HG03439 (cell line): ENCODE measurements around the gene RABIF.

Experiments used
- ATAC-seq: cut with Tn5 transposase; IDR thresholded peaks from one replicate; pipeline ENCODE4 v1.9.1; 2021; ENCODE audit warnings: mild to moderate bottlenecking, moderate library complexity; ENCODE audit not compliant: unreplicated experiment

RABIF gene

DNA sequence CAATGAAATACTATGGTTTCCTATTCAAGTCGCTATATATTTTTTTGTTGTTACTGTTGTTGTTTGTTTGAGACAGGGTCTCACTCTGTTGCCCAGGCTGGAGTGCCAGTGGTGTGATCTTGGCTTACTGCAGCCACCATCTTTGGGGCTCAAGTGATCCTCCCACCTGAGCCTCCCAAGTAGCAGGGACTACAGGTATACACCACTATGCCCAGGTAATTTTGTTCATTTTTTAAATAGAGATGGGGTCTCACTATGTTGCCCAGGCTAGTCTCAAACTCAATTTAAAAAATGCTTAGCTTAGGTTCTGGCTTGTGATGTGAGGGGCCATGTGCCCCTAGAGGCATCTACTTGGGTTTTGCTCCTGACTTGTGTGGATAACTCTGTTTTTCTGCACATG is 9.8 kb downstream of the RABIF start:
- no peak for ATAC-seq

DNA sequence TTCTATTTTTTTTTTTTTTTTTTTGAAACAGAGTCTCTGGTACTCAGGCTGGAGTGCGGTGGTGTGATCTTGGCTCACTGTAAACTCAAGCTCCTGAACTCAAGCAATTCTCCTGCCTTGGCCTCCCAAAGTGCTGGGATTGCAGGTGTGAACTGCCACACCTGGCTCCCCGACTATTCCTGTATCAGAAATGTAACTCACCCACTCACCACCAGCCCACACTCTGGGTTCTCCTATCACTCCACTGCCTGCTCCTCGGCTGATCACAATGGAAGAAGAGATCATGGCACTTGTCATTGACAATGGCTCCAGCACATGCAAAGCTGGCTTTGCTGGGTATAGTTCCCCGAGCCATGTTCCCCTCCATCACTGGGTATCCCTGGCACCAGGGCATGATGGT is 15.9 kb downstream of the RABIF start:
- ATAC-seq = no peak

DNA sequence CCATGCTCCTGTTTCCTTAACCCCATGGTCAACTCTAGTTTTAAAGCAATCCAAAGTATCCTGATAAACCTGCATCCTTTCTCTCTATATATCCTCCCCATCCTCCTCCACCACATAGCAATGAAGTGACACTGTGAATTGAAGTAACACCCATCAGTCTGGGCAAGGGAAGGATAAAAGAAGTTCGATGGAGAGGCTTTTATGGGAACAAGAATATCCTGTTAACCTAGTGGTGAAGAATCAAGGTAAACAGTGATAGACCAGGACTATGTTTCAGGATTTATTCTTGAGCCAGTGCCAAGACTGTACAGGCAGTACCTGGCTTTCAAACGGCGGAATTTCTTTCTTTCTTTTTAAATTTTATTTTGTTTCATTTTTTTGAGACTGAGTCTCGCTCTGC is 17.6 kb downstream of the RABIF start:
- ATAC-seq = no peak

DNA sequence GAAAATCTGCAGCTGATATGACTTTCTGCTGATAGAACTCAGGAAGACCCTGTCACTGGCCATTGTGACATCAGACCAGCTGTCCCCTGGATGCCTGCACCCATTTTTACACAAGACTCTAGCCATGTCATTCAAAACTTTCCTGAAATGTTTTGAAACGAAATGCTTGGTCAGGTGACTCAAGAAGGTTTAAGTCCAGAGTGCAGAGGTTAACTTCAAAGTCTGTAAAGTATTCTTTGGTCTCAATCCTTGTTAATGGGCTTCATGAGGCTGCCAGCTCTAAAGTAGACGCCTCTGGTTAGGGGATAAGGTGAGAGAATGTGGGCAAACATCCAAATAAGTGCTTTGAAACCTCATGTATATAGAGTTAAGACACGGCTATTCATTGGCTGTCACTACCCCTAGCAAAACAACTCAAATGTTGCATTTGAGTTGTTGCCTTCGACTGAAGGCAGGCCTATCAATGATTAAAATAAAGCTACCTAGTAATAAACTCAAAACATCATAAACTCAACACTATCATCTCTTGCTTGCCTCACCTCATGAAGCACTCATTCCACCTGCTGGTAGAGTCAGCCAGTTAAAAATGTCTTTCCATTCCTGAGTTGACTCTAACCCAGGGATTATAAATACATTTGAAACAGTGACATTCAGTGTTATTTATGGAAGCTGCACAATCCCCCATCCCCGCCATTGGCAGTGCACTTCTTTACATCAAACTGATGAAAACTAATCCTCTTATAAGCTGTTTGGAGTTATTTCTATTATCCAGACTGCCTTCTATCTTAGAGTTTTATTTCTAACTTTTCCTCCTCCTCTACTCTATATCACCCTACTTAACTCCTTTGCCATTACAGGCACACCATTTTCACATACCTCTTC is 26.0 kb downstream of the RABIF start:
- ATAC-seq = no peak

DNA sequence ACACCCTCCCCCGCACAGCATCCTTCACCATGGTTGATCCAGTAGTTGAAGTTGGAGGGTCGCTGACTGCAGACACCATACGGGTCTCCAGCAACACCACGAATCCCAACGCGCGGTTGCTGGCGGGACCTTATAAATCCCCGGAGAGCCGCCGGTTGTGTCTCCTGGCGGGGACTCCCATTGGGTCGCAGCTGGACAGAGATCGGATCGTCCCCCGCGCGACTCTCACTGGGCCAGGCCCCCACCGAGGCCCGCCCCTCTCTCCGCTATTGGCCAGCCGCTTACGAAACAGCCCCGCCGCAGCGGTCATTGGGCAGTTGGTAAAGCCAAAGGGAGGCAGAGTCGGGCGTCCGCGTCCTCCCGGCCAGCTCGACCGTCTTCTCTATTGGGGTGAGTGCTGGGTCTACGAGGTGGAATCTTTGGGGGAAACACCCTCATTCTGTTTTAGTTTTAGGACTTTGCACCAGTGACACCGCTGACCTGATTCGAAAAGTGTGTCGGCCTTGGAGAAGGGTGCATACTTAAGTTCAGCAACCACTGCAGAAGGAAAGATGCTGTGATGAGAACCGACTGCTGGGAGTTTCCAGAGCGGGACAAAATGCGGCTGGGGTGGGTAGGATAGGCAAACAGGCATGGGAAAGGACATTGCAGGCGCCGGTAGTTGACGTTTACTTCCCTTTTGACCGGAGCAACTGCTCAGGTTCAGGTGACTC is 27.4 kb downstream of the RABIF start:
- peak; percentile 72 for ATAC-seq

DNA sequence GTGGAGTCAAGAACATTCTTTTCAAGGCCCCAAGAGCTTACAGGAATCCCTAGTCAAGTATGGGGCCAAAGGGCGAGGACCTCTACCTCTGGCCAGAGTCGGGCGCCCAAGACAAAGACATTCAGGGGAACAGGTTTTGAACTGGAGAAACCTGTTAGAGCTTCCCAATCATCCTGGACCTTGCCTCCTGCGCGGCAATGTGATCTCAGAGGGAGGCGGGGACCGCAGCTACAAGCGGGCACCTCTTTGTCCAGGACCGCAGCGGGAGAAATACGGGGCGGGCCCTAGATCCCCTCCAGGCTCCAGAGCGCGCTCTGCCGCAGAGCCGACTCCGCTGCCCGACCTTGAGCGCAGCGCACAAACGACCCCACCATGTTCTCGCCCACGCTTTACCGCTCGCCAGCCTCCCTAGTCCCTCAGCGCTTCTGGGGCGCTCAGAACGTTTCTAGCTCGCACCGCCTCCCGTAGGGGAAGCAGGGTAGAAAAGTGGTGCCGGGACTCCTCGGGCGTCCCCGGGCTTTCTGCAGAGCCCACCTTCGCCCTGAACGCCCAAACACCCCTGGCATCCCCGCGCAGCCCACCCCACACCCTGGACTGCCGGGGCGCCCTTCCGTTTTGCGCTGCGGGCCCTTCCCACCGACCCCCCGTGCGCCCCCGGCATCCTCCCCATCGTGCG is 28.1 kb downstream of the RABIF start:
- ATAC-seq = peak; percentile 28

DNA sequence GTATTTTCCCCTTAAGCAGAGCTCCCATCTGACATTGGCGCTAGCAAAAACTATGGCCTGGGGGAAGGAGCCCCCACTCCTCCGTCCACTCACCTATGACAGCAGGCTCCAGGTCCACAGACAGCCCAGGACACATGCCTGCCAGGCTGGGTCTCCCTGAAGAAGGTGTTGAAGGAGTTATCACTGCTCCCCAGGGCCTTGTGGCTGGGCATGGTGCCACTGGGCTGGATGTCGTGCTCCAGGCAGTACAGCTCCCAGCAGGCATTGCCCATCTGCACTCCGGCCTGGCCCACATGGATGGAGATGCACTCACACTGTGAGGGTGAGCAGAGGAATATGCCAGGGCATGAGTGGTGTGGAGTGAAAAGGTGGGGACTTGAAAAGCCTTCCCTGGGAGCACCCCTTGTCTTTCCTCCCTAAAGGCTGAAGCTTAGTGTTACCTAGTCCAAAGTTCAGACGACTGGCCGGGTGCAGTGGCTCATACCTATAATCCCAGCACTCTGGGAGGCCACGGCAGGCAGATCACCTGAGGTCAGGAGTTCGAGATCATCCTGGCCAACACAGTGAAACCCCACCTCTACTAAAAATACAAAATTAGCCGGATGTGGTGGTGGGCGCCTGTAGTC is 30.0 kb downstream of the RABIF start:
- no peak for ATAC-seq

DNA sequence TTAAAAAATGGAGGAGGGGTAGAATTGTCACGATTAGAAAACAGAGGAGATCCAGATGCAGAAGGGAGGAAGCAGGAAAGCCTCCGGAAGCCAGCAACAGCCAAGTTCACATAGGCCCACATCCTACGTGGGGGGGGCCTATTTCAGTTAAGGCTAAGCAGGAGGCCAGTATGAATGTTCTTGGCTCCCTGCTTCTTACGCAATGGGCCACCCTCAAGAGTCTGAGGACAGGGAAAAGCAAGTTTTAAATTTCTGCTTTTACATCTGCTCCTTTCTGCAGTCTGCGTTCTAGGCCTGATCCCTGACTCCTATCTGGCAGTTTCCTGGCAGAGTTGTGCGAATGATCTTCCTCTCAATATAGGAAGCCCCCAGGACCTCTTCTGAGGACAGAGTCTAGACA is 30.6 kb downstream of the RABIF start:
- ATAC-seq = no peak

DNA sequence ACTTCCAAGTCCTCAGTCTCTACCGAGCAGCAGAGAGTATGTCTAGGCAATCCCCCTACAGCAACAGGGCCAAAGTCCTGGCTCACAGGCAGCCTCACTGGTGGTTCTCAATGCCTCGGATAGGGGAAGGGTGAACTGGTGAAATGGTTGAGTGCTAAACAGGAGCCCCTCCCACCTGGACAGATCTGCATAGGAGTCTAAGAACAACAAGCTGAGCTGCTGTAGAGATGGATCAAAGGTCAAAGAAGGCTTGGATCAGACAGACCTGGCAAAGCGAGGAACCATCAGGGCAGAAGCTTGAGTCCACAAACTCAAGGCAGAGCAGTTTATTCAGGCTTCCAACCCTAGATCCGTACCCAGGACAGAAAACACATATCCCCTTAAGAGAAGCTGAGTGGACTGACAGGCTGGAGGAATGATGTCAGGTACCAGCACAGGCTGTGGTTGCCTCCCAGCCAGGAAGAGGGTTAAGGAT is 31.8 kb downstream of the RABIF start:
- ATAC-seq = no peak

DNA sequence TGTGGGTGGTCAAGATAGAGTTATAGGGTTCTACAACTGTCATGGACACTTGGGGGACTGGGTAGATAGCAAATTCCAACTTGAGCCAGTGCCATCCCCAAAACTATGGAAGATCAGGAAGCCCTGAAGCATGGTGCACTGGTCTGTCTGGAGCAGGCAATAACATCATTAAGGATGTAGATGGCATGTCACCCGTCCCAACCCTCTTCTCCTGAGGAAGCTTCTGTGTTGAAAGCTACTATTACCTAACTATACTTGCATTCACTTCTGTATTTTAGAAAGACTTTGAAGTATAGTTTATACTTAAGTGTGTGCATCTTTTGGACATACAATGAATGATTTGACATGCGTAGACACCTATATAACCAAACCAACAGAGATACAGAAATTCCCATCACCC is 32.9 kb downstream of the RABIF start:
- no peak for ATAC-seq

DNA sequence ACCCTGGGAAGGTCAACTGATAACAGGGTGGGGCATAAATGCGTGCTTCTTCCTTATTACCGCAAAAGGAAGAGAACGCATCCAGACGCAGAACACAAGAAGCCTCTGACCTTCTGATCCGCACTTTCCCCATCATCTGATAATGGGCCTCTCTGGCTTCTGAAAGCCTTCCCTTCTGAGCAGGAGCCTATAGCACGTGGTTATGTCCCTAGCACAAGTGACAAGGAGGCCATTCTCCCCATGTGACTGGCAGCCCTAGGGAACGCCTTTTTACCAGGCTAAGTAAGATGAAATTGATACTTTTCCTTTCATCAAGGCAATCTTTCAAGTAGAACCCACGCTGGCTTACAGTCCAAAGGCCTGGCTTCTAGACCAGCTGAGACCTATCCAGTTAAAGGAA is 34.2 kb downstream of the RABIF start:
- ATAC-seq = no peak

DNA sequence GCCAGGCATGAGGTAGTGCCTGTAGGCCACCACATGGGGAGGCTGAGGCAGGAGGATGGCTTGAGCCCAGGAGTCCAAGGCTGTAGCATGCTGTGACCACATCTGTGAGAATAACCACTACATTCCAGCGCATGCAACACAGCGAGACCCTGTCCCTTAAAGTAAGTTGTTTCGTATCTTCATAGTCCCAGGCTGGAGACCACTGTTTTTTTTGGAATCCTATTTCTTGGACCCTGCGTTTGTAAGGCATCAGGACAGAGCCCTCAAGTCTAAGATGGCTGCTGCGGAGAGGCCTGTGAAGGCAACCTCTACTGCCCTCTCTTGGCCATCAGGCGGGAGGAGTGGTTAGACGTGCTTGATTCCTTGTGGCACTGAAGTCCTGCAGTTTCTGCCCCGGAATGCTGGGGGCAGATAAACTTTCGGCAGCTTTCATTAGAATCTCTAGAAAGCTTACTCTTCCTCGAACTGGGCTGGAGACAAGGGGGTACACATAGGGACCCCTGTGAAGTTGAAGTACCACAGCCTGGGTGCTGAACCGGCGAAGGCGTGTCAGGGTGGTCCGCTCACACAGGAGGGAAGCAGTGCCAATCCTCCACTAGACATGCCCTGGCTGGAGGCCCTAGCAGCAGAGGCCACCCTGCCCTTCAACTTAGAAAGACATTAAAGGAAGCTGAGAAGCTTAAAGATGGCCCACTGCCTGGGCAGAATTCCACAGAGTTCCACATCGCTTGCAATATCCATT is 36.6 kb downstream of the RABIF start:
- ATAC-seq = no peak

DNA sequence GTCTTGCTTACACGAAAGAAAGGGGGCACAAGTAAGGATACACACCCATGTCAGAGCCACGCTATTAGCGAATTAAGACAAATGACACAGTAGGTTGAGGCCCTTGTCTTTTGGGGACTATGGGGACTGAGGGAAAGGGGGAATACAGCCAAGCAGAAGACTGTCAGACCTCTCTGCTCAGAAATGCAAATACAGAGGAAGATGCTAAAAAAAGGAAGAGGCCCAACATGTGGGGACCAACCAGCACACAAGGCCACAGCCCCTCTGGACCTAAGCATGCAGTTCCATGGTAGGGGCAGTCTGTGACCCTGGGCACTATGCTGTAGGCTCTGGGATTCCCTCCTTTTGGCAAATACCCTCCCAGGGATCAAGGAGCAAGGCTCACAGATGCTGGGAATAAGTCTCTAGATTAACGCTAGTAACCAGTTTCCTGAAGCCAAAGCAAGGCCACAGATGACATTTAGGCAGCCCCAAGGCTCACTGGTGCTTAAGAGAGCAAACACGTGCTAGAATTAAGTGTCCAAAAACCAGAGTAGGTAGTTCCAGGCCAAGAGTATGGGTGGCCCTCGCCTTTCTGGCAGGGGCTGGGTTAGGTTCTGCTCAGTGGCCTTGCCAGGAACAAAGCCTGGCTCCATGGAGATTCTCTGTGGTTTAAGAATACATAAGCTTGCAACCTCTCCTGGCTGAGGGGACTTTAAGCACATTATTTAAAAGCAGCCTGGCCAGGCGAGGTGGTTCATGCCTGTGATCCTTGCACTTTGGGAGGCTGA is 38.2 kb downstream of the RABIF start:
- no peak for ATAC-seq

DNA sequence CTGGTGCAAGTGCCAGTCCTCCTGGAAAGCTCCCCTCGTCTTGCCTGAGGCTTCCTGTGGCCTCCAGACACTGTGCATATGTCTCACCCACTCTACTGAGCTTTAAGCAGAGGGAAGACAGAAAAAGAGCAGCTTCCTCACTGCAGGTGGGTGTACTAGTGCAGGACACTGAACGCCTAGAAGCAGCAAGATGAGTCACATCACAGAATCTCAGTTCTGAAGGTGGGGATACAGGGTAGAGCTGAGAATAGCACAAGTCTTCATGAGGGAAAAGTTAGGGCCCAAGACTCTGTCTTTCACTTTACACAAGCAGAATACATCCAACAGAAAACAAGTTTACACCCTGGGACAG is 40.8 kb downstream of the RABIF start:
- peak; percentile 58 for ATAC-seq

DNA sequence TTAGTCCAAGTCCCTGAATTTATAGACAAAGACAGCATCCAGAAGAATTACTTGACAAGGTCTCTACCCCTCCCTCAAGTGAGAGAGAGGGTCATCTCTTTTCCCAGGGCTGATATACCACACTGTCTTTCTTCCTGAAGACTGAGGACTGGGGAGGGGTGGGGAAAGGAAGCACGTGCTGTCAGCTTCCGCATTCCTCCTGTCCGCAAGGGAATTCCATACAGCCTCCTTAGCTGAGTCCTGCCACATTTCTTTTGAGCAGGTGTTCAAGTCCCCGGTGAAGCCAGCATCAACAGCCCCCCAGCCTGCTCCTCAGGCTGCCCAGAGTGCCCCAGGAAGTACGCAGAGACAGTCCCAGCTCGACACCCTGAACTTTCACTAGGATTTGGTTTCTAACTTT is 44.0 kb downstream of the RABIF start:
- no peak for ATAC-seq

DNA sequence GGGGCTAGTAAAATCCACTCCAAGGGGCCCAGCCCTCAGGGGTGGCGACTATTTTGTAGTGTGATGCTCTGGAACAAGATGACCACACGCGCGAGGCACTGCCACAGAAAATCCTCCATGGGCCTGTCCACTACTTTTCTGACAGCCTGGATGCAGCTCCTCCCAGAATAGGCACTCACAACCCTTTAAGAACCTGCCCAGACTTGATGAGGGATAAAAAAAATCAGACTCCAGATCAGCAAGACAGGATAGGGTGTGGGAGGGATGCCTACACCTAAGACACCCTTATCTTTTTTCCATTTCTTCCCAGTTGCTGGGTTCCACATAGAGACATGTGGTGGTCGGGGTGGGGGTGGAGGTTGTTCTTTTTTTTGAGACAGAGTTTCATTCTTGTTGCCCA is 44.7 kb downstream of the RABIF start:
- no peak for ATAC-seq

DNA sequence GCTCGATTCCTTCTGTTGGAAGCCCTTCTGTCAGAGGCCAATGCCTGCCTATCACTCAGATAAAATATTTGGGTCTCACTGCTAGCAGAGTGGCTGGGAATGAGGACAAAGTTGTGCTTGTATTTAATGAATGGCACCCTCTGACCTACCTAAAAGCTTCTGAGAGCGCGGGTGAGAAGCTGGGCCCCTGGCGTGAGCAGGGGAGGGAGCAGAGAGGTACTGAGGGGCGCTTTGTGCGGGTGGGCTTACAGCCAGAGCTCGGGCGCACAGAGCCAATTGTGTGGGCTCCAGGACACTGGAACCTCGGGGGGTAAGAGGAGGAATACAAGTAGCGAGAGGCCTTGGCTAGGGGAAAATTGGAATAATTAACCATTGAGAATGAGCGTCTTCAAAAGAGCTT is 45.9 kb downstream of the RABIF start:
- no peak for ATAC-seq

DNA sequence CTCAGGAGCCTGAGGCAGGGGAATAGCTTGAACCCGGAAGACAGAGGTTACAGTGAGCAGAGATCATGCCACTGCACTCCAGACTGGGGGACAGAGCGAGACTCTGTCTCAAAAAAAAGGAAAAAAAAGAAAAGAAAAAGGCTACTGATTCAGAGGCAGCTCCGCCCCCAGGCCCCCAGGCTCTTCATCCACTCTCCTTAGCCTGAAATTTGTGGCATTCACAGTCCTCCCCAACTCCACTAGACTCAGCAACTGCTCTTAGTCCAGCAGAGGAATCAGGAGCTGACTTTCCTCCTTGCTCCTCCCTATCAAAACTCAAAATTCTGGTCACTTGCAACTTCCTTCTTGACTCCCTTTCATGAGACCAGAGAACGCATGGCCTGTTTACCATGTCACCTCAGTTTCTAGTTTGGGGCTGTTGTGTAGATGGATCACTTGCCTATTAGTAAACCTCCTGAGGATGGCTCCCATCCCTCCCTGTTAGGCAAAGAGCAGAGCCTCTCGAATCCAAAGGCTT is 51.1 kb downstream of the RABIF start:
- no peak for ATAC-seq

DNA sequence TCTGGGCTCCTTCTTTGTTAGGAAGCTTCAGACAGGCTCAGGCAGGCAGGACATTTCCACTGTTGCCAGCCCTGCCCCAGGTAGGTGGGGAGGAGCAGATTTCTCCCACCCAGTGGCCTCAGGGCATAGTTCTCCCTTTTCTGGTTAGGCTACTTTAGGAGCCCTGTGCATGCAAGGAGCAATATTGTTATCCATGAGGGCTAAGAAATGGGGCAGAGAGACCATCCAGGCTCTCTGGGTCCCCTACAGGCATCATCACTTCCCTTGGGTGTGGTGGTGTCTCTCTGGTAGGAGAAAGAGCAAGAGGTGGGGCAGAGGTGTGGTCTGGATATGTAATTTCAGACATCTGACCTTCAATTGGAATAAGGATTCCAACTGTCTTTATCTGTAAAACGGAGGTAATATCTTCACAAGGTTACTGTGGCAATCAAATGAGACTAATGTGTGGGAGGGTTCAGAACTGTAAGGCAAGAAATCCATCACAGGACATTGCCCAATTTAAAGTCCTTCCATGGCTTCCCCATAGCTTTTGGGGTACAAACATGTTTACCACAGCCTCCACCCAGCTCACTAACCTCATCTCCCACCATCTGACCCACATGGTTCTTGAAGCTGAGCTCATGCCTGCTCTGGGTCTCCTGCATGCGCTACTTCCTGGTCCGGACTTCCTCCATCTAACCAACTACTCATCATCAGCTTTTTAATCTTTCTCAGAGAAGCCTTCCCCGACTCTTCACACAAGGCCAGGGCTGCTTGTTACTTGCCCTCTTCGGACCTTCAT is 52.1 kb downstream of the RABIF start:
- ATAC-seq = no peak
